WI38 (cell line): ENCODE measurements around the gene PPM1J.

Experiments used
- H3K4me3 ChIP-seq: 2 replicates; pipeline ENCODE4 v1.5.1; 2011; ENCODE audit warnings: low read depth, mild to moderate bottlenecking, control low read depth, low read length
- CTCF ChIP-seq: IDR thresholded peaks from 2 replicates; pipeline ENCODE4 v1.5.1; 2012; ENCODE audit warnings: low read depth, mild to moderate bottlenecking, control low read depth, low read length

PPM1J gene

GRCh38 chr1:112718691-112719418 lies 3.7 kb upstream of the PPM1J start:
- H3K4me3 ChIP-seq: no peak overlapping the region

GRCh38 chr1:112717263-112717873 lies 2.2 kb upstream of the PPM1J start:
- TF ChIP-seq CTCF: no peak

More at GRCh38 chr1:112718691-112719418, 3.7 kb upstream of the PPM1J start:
- TF ChIP-seq CTCF: peak; percentile 87

GRCh38 chr1:112716133-112716720 lies 1.1 kb upstream of the PPM1J start:
- TF ChIP-seq CTCF: peak; percentile 90
- H3K4me3 ChIP-seq: peak overlapping the region; percentile 69

More at GRCh38 chr1:112717263-112717873, 2.2 kb upstream of the PPM1J start:
- H3K4me3 ChIP-seq: no peak overlapping the region

GRCh38 chr1:112714313-112715263 lies 544 bp downstream of the PPM1J start:
- H3K4me3 ChIP-seq: peak overlapping the region; percentile 69
- TF ChIP-seq CTCF: peak; percentile 9; the same call in 1 of the 2 replicates

GRCh38 chr1:112713466-112714312 lies 1.4 kb downstream of the PPM1J start:
- TF ChIP-seq CTCF: no peak
- H3K4me3 ChIP-seq: peak overlapping the region; percentile 69

- TF ChIP-seq CTCF: no peak
- H3K4me3 ChIP-seq: no peak overlapping the region
Observed at GRCh38 chr1:112712701-112713128, 2.4 kb downstream of the PPM1J start.
